NOMO-1 treated with DMSO at 0.1 percent for 48 hours (cell line): ENCODE results near the gene MSH3.
"Not testable (repeated sequence)": the region's sequence is repeated elsewhere in the genome, so short reads cannot be mapped to it uniquely, and the experiment has no call there.

Experiments
- DNase-seq: peaks from one replicate; lab custom pipeline; 2025; ENCODE audit not compliant: unreplicated experiment; lab: John Stamatoyannopoulos, UW

MSH3 gene

GRCh38 chr5:80752427-80752826 is 98.0 kb downstream of the MSH3 start:
- no peak for DNase-seq

- no peak for DNase-seq
These were observed 99.3 kb downstream of the MSH3 start for GRCh38 chr5:80753712-80754111.

GRCh38 chr5:80754900-80755299 is 100.4 kb downstream of the MSH3 start:
- peak; percentile 16 for DNase-seq

- no peak for DNase-seq
These were observed 101.2 kb downstream of the MSH3 start for GRCh38 chr5:80755626-80756025.

GRCh38 chr5:80756292-80756691 is 101.8 kb downstream of the MSH3 start:
- no peak for DNase-seq

GRCh38 chr5:80757290-80757689 is 102.8 kb downstream of the MSH3 start:
- DNase-seq = no peak

- DNase-seq = no peak
These were observed 105.6 kb downstream of the MSH3 start for GRCh38 chr5:80759866-80760577.

GRCh38 chr5:80760680-80761079 is 106.2 kb downstream of the MSH3 start:
- no peak for DNase-seq

- DNase-seq = no peak
These were observed 106.7 kb downstream of the MSH3 start for GRCh38 chr5:80761176-80761575.

GRCh38 chr5:80761966-80762365 is 107.5 kb downstream of the MSH3 start:
- DNase-seq = no peak

- DNase-seq = no peak
These were observed 108.1 kb downstream of the MSH3 start for GRCh38 chr5:80762573-80762972.

GRCh38 chr5:80763211-80763610 is 108.8 kb downstream of the MSH3 start:
- no peak for DNase-seq

GRCh38 chr5:80763873-80764647 is 109.6 kb downstream of the MSH3 start:
- DNase-seq = no peak

GRCh38 chr5:80764786-80765185 is 110.3 kb downstream of the MSH3 start:
- DNase-seq = no peak

- DNase-seq = no peak
These were observed 123.2 kb downstream of the MSH3 start for GRCh38 chr5:80777347-80778287.

GRCh38 chr5:80780024-80780423 is 125.6 kb downstream of the MSH3 start:
- DNase-seq = no peak

- DNase-seq = no peak
These were observed 126.4 kb downstream of the MSH3 start for GRCh38 chr5:80780761-80781285.

- no peak for DNase-seq
These were observed 126.9 kb downstream of the MSH3 start for GRCh38 chr5:80781356-80781755.

- no peak for DNase-seq
These were observed 128.2 kb downstream of the MSH3 start for GRCh38 chr5:80782626-80783025.

- DNase-seq = not testable (repeated sequence)
These were observed 129.3 kb downstream of the MSH3 start for GRCh38 chr5:80783751-80784150.

GRCh38 chr5:80784451-80784850 is 130.0 kb downstream of the MSH3 start:
- no peak for DNase-seq
